GM12801 (cell line): ENCODE measurements around the gene USPL1.

Experiments used
- TF ChIP-seq, protein P1 (sequence below): IDR thresholded peaks from one replicate; pipeline ENCODE4 v1.5.1; 2011; ENCODE audit warnings: control low read depth; ENCODE audit not compliant: insufficient read length; ENCODE audit errors: extremely low read depth

The USPL1 gene

GRCh38 chr13:30605052-30605451 lies 12.7 kb upstream of the USPL1 start:
- TF ChIP-seq, protein P1, sequence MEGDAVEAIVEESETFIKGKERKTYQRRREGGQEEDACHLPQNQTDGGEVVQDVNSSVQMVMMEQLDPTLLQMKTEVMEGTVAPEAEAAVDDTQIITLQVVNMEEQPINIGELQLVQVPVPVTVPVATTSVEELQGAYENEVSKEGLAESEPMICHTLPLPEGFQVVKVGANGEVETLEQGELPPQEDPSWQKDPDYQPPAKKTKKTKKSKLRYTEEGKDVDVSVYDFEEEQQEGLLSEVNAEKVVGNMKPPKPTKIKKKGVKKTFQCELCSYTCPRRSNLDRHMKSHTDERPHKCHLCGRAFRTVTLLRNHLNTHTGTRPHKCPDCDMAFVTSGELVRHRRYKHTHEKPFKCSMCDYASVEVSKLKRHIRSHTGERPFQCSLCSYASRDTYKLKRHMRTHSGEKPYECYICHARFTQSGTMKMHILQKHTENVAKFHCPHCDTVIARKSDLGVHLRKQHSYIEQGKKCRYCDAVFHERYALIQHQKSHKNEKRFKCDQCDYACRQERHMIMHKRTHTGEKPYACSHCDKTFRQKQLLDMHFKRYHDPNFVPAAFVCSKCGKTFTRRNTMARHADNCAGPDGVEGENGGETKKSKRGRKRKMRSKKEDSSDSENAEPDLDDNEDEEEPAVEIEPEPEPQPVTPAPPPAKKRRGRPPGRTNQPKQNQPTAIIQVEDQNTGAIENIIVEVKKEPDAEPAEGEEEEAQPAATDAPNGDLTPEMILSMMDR: no peak

DNA sequence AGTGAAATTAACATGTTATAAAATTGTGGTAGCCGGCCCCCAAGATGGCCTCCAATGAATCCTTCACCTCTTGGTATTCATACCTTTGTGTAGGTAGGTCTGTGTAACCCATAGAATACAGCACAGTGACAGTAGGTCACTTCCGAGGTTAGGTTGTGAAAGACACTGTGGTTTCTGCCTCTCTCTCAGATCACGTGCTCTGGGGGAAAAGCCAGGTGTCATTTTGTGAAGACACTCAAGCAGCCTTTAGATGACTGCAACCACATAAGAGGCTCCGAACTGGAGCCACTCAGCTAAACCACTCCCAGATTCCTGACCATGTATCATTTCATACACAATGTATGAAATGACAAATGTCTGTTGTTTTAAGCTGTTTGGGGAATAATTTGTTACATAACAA lies 9.8 kb upstream of the USPL1 start:
- TF ChIP-seq, protein P1: no peak

- TF ChIP-seq, protein P1: no peak
Measured at GRCh38 chr13:30608364-30608763, 9.4 kb upstream of the USPL1 start.

- TF ChIP-seq, protein P1: no peak
Measured at GRCh38 chr13:30610311-30610710, 7.4 kb upstream of the USPL1 start.

GRCh38 chr13:30615481-30615865 lies 2.2 kb upstream of the USPL1 start:
- TF ChIP-seq, protein P1: no peak

DNA sequence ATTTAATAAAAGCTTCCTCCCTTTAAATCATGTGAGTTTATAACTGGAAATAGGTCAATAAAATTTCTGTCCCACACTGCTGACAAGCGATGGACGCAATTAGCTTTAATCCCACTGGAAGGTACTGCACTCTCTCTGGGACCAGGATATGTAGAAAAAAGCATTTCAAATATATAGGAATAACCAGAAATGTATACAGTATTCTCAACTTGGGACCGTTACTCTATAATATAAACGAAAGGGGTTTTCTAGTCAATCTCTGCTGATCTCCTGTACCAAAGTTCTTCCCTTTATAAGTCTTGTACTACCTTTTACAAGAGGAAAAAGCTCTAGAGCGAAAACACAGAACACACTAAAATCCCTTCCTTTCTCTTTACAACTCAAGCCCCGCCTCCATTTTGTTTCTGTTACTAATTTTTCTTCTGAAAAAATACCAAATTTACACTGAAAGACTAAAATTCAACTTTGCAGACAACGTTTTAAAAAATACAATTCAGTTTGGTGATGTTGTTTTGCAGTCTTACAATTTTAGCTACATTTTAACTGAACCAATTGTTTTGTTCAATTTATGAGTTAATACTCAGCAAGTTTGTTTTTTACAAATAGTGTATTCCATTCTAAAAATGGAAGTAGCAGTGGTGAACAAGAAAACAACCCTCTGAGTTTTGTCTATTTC lies 1.7 kb upstream of the USPL1 start:
- TF ChIP-seq, protein P1: no peak

DNA sequence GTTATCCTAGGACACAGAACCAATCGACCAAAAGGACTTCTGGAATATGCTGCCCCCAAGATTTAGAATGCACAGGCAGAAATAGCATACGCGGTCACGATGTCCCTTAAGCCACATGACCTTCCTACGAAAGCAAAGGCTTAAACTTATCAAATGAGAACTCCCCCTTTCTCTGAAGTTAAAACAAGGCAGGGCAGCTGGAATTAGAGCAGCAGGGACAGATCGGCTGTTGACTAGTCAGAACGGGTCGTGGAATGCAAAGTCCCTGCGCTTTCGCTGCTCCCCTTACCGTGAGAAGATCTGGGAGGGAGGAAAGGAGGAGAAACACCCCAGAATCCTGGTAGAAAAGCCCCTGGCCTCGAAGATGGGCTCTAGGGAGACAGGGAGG lies 799 bp upstream of the USPL1 start:
- TF ChIP-seq, protein P1: no peak
